ENCODE results near the gene ZNF341. TPM values are rescaled to one million over a fixed set of nuclear protein-coding genes. Genes with fewer than 3 reads are reported as not detected.

The ZNF341 gene
- total and polyA plus RNA-seq, 9 of the 15 experiments (the other 6 are each of a cell fraction or from before 2014, with no cell fraction given): 0.08 to 2.6 (median 1.0) TPM

DNA sequence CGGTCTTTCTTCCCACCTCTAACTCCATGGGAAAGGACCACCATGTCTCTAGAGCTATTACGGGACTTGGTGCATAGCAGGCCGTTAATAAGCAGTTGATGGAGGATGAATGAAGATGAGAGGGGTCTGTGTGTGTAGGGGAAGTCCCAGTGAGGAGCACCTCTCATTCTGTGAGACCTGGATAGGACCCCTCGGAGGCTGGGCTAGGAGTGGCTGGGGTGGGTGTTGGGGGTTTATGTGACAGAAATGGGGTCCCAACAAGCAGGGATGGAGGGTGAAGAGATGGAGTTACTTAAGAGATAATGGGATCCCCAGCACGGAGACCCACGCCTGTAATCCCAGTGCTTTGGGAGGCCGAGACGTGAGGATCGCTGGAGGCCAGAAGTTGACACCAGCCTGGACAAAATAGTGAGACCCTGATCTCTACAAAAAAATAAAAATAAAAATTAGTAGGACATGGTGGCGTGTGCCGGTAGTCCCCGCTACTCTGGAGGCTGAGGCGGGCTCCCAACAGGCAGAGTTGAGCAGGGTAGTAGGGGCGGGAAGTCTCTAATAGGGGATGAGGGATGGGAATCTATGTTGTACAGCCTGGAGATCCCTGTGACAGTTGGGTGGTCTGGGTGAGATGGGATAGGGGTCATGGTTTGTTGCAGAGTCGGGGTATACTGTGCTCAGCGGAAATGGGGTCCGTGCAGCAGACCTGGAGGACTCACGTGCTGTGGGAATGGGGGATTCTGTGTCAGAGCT, 677 bp upstream of the ZNF341 start:
- POLR2A ChIA-PET: interaction anchor here (1.4 to 2.1 kb wide), 2 partner anchors 11 kb away, joined by 4 to 6 read pairs; partner anchors contain the start of gene PXMP4
- Histone ChIP-seq H4K20me1 (replicated peaks; ENCODE audit: control insufficient read depth, insufficient read depth, low read length) (no peaks in the 10 kb centered on the region), H3K27me3 (ENCODE audit: control insufficient read depth in 2 of 2, insufficient read depth in 2 of 2, low read length in 2 of 2) (no peaks in the 10 kb centered on the region), H2AFZ (ENCODE audit: low read depth, low read length) (peak overlapping the region; percentile 98), H3K79me2 (ENCODE audit: control insufficient read depth, insufficient read depth, low read length) (no peaks in the 10 kb centered on the region), H3K4me2 (ENCODE audit: insufficient read depth, low read length) (peak overlapping the region; percentile 89), H3K9ac (ENCODE audit: insufficient read depth in 1 of 2, low read depth in 2 of 2, low read length in 2 of 2) (peak overlapping the region; percentile 43 to 96), H3K36me3 (ENCODE audit: control insufficient read depth, insufficient read depth, low read length) (no peaks in the 10 kb centered on the region), H3K4me1 (replicated peaks in 1 of 2; ENCODE audit: control insufficient read depth in 2 of 2, insufficient read depth in 2 of 2, low read length in 2 of 2) (peaks cover 20 to 33% of the 10 kb centered on the region in 2 experiments), H3K4me3 (peak overlapping the region; percentile 49), H3K9me3 (replicated peaks; ENCODE audit: control insufficient read depth, insufficient read depth, low read depth, low read length) (no peaks in the 10 kb centered on the region), H3K9me1 (ENCODE audit: control insufficient read depth, insufficient read depth, low read length) (no peaks in the 10 kb centered on the region), H3K27ac (ENCODE audit: extremely low read depth, low read depth, low read length) (peak overlapping the region; percentile 69; the same call in 2 of the 3 replicates)
- CTCF ChIA-PET (ENCODE audit: low intra/inter-chr PET ratio): interaction anchor here (0.5 kb wide), 1 partner anchor 32 kb away, joined by 3 read pairs; no protein-coding TSS in a partner anchor
- WGBS (ENCODE audit: insufficient coverage, low coverage, missing lambda C conversion rate): 78% methylated on average over 17 of the region's 18 CpGs
- in situ Hi-C loops (cut with MboI): loop anchor here (5.0 kb wide), 1 partner anchor 269 kb away; no protein-coding TSS in a partner anchor
- intact Hi-C loops (cut with micrococcal nuclease): loop anchor here (5.0 kb wide), 2 partner anchors 44 to 81 kb away; partner anchors contain the start of genes CHMP4B and E2F1
- no peak for FAIRE-seq
- no TSS peak for BruUV-seq (replicated peaks)
- no peak for DNase-seq (ENCODE audit: extremely low read depth in 1 of 4, low spot score in 3 of 4)
- ATAC-seq: no peak
- TF ChIP-seq, protein P1, sequence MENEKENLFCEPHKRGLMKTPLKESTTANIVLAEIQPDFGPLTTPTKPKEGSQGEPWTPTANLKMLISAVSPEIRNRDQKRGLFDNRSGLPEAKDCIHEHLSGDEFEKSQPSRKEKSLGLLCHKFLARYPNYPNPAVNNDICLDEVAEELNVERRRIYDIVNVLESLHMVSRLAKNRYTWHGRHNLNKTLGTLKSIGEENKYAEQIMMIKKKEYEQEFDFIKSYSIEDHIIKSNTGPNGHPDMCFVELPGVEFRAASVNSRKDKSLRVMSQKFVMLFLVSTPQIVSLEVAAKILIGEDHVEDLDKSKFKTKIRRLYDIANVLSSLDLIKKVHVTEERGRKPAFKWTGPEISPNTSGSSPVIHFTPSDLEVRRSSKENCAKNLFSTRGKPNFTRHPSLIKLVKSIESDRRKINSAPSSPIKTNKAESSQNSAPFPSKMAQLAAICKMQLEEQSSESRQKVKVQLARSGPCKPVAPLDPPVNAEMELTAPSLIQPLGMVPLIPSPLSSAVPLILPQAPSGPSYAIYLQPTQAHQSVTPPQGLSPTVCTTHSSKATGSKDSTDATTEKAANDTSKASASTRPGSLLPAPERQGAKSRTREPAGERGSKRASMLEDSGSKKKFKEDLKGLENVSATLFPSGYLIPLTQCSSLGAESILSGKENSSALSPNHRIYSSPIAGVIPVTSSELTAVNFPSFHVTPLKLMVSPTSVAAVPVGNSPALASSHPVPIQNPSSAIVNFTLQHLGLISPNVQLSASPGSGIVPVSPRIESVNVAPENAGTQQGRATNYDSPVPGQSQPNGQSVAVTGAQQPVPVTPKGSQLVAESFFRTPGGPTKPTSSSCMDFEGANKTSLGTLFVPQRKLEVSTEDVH (IDR thresholded peaks at IDR 0.05; ENCODE audit: low read depth, partially characterized antibody): no peak
- TF ChIP-seq CBFA2T3 (IDR thresholded peaks at IDR 0.05) (no peak), NCOA6 (IDR thresholded peaks at IDR 0.05) (no peak), ZNF253 (CRISPR knock-in tag; conservative IDR thresholded peaks at IDR 0.05) (no peak), NFXL1 (CRISPR knock-in tag; IDR thresholded peaks at IDR 0.05) (no peak), CBFB (CRISPR knock-in tag; IDR thresholded peaks at IDR 0.05) (no peak), FOXJ3 (CRISPR knock-in tag; IDR thresholded peaks at IDR 0.05) (no peak), ASH1L (IDR thresholded peaks at IDR 0.05; ENCODE audit: borderline replicate concordance, low read depth, partially characterized antibody) (no peak), BRD4 (IDR thresholded peaks at IDR 0.05) (no peak)
- TF ChIP-seq, protein P2, sequence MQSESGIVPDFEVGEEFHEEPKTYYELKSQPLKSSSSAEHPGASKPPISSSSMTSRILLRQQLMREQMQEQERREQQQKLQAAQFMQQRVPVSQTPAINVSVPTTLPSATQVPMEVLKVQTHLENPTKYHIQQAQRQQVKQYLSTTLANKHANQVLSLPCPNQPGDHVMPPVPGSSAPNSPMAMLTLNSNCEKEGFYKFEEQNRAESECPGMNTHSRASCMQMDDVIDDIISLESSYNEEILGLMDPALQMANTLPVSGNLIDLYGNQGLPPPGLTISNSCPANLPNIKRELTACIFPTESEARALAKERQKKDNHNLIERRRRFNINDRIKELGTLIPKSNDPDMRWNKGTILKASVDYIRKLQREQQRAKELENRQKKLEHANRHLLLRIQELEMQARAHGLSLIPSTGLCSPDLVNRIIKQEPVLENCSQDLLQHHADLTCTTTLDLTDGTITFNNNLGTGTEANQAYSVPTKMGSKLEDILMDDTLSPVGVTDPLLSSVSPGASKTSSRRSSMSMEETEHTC (IDR thresholded peaks at IDR 0.05): no peak
- TF ChIP-seq, protein P3, sequence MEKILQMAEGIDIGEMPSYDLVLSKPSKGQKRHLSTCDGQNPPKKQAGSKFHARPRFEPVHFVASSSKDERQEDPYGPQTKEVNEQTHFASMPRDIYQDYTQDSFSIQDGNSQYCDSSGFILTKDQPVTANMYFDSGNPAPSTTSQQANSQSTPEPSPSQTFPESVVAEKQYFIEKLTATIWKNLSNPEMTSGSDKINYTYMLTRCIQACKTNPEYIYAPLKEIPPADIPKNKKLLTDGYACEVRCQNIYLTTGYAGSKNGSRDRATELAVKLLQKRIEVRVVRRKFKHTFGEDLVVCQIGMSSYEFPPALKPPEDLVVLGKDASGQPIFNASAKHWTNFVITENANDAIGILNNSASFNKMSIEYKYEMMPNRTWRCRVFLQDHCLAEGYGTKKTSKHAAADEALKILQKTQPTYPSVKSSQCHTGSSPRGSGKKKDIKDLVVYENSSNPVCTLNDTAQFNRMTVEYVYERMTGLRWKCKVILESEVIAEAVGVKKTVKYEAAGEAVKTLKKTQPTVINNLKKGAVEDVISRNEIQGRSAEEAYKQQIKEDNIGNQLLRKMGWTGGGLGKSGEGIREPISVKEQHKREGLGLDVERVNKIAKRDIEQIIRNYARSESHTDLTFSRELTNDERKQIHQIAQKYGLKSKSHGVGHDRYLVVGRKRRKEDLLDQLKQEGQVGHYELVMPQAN (IDR thresholded peaks at IDR 0.05; ENCODE audit: borderline replicate concordance): 0 out of 2 replicates have a peak, but pooled peaks have one; percentile 35
- TF ChIP-seq, protein P4, sequence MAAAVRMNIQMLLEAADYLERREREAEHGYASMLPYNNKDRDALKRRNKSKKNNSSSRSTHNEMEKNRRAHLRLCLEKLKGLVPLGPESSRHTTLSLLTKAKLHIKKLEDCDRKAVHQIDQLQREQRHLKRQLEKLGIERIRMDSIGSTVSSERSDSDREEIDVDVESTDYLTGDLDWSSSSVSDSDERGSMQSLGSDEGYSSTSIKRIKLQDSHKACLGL (CRISPR knock-in tag; IDR thresholded peaks at IDR 0.05; ENCODE audit: borderline replicate concordance, poor library complexity, severe bottlenecking): no peak

Data from K562 (cell line).